Measurements from ENCODE around the gene CRIM1.
"Not testable (repeated sequence)": the region's sequence is repeated elsewhere in the genome, so short reads cannot be mapped to it uniquely, and the experiment has no call there.

CRIM1 gene

DNA sequence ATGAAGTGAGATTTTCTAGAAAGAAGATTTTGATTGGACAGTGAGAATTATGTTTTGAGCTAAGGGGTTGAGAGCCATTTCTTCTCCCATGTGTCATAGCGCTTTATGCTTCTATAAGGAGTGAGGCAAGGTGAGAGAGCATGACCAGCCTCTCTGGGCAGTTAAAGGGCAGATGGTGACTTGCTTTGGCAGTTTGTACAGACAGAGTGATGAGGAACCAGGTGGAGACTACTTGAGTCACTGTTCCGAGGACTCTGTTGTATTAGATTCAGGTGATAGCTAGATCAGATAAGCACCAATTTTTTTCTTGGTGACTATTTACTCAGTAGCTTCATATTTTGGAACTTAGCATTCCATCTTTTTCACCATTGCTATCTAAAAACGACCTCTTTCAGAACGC, 4.5 kb downstream of the CRIM1 start:
- H3K79me2 ChIP-seq (ENCODE audit: insufficient read depth, low read length) = no peaks in the 10 kb centered on the region
- H3K27ac ChIP-seq (ENCODE audit: low read length) = no peak overlapping the region
- H3K27me3 ChIP-seq (ENCODE audit: insufficient read depth, low read length, poor library complexity) = no peaks in the 10 kb centered on the region
- TF ChIP-seq, protein P1, sequence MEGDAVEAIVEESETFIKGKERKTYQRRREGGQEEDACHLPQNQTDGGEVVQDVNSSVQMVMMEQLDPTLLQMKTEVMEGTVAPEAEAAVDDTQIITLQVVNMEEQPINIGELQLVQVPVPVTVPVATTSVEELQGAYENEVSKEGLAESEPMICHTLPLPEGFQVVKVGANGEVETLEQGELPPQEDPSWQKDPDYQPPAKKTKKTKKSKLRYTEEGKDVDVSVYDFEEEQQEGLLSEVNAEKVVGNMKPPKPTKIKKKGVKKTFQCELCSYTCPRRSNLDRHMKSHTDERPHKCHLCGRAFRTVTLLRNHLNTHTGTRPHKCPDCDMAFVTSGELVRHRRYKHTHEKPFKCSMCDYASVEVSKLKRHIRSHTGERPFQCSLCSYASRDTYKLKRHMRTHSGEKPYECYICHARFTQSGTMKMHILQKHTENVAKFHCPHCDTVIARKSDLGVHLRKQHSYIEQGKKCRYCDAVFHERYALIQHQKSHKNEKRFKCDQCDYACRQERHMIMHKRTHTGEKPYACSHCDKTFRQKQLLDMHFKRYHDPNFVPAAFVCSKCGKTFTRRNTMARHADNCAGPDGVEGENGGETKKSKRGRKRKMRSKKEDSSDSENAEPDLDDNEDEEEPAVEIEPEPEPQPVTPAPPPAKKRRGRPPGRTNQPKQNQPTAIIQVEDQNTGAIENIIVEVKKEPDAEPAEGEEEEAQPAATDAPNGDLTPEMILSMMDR (IDR thresholded peaks at IDR 0.05; ENCODE audit: borderline replicate concordance, extremely low read depth, low read length, poor library complexity, severe bottlenecking) = no peak
- no peak for DNase-seq
- no peak overlapping the region for H3K4me2 ChIP-seq (ENCODE audit: insufficient read depth, low read length)
- H3K9ac ChIP-seq (ENCODE audit: low read depth, low read length) = no peak overlapping the region
- ATAC-seq (ENCODE audit: insufficient read depth, low read depth) = no peak
- H3K9me3 ChIP-seq (ENCODE audit: insufficient read depth, low read length, severe bottlenecking) = no peaks in the 10 kb centered on the region
- no peaks in the 10 kb centered on the region for H4K20me1 ChIP-seq (ENCODE audit: insufficient read depth, low read length)
- H3K4me3 ChIP-seq (ENCODE audit: low read depth in 1 of 2, low read length in 2 of 2) = no peak overlapping the region
- no peaks in the 10 kb centered on the region for H3K36me3 ChIP-seq (ENCODE audit: insufficient read depth, low read length)
- no peaks in the 10 kb centered on the region for H3K4me1 ChIP-seq (ENCODE audit: insufficient read depth, low read length)
- no peak overlapping the region for H2AFZ ChIP-seq (ENCODE audit: low read depth, low read length)

DNA sequence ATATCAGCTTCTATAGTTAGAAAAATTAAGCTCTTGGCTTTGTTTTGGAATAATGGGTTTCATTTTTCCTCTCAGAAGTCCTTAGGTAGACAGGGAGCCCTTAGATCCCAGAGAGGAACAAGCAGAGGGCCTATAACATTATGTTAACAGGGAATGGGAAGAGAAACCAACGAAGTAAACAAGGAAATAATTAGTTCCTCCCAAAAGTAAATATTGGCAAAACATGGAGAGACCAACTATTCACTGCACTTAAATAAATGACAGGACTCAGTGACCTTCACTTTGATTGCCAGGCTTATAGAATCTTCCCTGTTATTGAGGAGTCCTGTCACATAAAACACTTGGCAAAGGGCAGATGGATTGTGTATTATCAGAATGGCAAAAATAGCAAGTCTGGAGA, 5.3 kb downstream of the CRIM1 start:
- H3K4me2 ChIP-seq (ENCODE audit: insufficient read depth, low read length) = no peak overlapping the region

DNA sequence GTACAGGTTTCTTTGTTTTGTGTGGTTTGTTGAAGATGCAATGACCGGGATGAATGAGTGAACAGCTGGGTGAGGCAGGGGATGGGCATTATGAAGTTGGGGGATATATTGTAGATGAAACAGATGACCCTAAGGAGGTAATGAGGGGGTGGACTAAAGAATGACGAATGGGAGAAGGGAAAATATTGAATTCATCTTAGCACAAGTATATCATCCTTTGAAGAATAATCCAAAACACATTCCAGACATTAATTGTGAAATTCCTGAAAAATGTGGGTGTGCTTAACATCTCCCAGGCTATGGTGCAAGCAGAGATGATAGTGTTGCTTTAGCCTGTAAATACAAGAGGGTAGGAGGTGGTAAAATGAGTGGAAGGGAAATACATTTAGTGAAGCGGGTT, 5.8 kb downstream of the CRIM1 start:
- H2AFZ ChIP-seq (ENCODE audit: low read depth, low read length) = no peak overlapping the region
- no peak for ATAC-seq (ENCODE audit: insufficient read depth, low read depth)
- no peak overlapping the region for H3K9ac ChIP-seq (ENCODE audit: low read depth, low read length)
- H3K27me3 ChIP-seq (ENCODE audit: insufficient read depth, low read length, poor library complexity) = no peaks in the 10 kb centered on the region
- TF ChIP-seq, protein P1 (IDR thresholded peaks at IDR 0.05; ENCODE audit: borderline replicate concordance, extremely low read depth, low read length, poor library complexity, severe bottlenecking) = no peak
- TF ChIP-seq EZH2 (IDR thresholded peaks at IDR 0.05; ENCODE audit: borderline replicate concordance, low read depth, low read length, severe bottlenecking) = no peak
- H3K4me3 ChIP-seq (ENCODE audit: low read depth in 1 of 2, low read length in 2 of 2) = no peak overlapping the region
- H3K27ac ChIP-seq (ENCODE audit: low read length) = no peak overlapping the region
- H3K9me3 ChIP-seq (ENCODE audit: insufficient read depth, low read length, severe bottlenecking) = no peaks in the 10 kb centered on the region
- no peak overlapping the region for H3K4me2 ChIP-seq (ENCODE audit: insufficient read depth, low read length)
- H3K79me2 ChIP-seq (ENCODE audit: insufficient read depth, low read length) = no peaks in the 10 kb centered on the region
- no peak for DNase-seq
- no peaks in the 10 kb centered on the region for H3K36me3 ChIP-seq (ENCODE audit: insufficient read depth, low read length)
- H4K20me1 ChIP-seq (ENCODE audit: insufficient read depth, low read length) = no peaks in the 10 kb centered on the region
- no peaks in the 10 kb centered on the region for H3K4me1 ChIP-seq (ENCODE audit: insufficient read depth, low read length)

More for the DNA sequence above, 5.3 kb downstream of the CRIM1 start:
- Histone ChIP-seq H4K20me1 (ENCODE audit: insufficient read depth, low read length) (no peaks in the 10 kb centered on the region), H3K27ac (ENCODE audit: low read length) (no peak overlapping the region), H2AFZ (ENCODE audit: low read depth, low read length) (no peak overlapping the region), H3K9me3 (ENCODE audit: insufficient read depth, low read length, severe bottlenecking) (no peaks in the 10 kb centered on the region), H3K27me3 (ENCODE audit: insufficient read depth, low read length, poor library complexity) (no peaks in the 10 kb centered on the region), H3K79me2 (ENCODE audit: insufficient read depth, low read length) (no peaks in the 10 kb centered on the region), H3K4me3 (ENCODE audit: low read depth in 1 of 2, low read length in 2 of 2) (no peak overlapping the region), H3K4me1 (ENCODE audit: insufficient read depth, low read length) (no peaks in the 10 kb centered on the region), H3K9ac (ENCODE audit: low read depth, low read length) (no peak overlapping the region), H3K36me3 (ENCODE audit: insufficient read depth, low read length) (no peaks in the 10 kb centered on the region)
- DNase-seq (no peak), ATAC-seq (ENCODE audit: insufficient read depth, low read depth) (no peak)
- no peak for TF ChIP-seq EZH2 (IDR thresholded peaks at IDR 0.05; ENCODE audit: borderline replicate concordance, low read depth, low read length, severe bottlenecking)
- TF ChIP-seq, protein P1 (IDR thresholded peaks at IDR 0.05; ENCODE audit: borderline replicate concordance, extremely low read depth, low read length, poor library complexity, severe bottlenecking) = no peak

DNA sequence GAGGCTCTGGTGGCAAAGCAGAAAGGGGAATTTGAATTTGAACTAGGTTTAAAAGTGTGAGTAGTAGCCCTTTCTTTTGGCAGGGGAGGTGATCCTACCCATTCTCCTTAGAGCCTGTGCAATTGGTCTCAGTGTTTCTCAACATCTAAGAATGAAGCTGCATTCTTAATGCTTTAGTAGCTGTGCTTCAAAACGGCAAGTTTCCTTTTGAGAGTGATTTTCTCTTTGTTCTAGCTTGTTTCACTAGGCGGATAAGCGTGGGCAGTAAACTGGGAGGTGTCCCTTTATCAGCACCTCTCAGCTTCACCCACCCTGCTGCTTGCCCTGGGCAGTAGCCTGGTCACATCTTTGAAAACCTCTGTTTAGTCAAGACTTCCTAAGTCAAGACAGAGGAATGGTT, 6.7 kb downstream of the CRIM1 start:
- DNase-seq = no peak
- Histone ChIP-seq H2AFZ (ENCODE audit: low read depth, low read length) (no peak overlapping the region), H3K27me3 (ENCODE audit: insufficient read depth, low read length, poor library complexity) (no peaks in the 10 kb centered on the region), H3K4me2 (ENCODE audit: insufficient read depth, low read length) (no peak overlapping the region), H3K4me1 (ENCODE audit: insufficient read depth, low read length) (no peaks in the 10 kb centered on the region), H3K4me3 (ENCODE audit: low read depth in 1 of 2, low read length in 2 of 2) (no peak overlapping the region), H3K36me3 (ENCODE audit: insufficient read depth, low read length) (no peaks in the 10 kb centered on the region), H3K9me3 (ENCODE audit: insufficient read depth, low read length, severe bottlenecking) (no peaks in the 10 kb centered on the region), H3K9ac (ENCODE audit: low read depth, low read length) (no peak overlapping the region), H4K20me1 (ENCODE audit: insufficient read depth, low read length) (no peaks in the 10 kb centered on the region), H3K79me2 (ENCODE audit: insufficient read depth, low read length) (no peaks in the 10 kb centered on the region), H3K27ac (ENCODE audit: low read length) (no peak overlapping the region)
- no peak for ATAC-seq (ENCODE audit: insufficient read depth, low read depth)
- TF ChIP-seq, protein P1 (IDR thresholded peaks at IDR 0.05; ENCODE audit: borderline replicate concordance, extremely low read depth, low read length, poor library complexity, severe bottlenecking) = no peak
- no peak for TF ChIP-seq EZH2 (IDR thresholded peaks at IDR 0.05; ENCODE audit: borderline replicate concordance, low read depth, low read length, severe bottlenecking)

DNA sequence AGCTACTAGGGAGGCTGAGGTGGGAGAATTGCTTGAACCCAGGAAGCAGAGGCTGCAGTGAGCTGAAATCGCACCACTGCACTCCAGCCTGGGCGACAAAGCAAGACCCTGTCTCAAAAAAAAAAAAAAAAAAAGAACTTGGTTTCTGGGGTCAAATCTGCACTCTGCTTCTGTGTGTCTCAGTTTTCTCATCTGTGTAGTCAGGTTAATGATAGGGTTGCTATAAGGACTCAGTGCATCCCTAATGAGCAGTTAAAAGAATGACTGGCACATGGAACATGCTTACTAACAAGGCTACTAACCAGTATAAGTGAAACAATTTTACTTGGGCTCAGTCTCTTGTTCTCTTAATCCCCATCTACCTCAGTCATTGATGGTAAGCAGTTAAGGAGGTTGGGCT, 7.5 kb downstream of the CRIM1 start:
- H3K27ac ChIP-seq (ENCODE audit: low read length); H3K36me3 ChIP-seq (ENCODE audit: insufficient read depth, low read length); H4K20me1 ChIP-seq (ENCODE audit: insufficient read depth, low read length); H3K4me2 ChIP-seq (ENCODE audit: insufficient read depth, low read length); H3K79me2 ChIP-seq (ENCODE audit: insufficient read depth, low read length); DNase-seq; H3K9ac ChIP-seq (ENCODE audit: low read depth, low read length); ATAC-seq (ENCODE audit: insufficient read depth, low read depth); H3K9me3 ChIP-seq (ENCODE audit: insufficient read depth, low read length, severe bottlenecking); H3K27me3 ChIP-seq (ENCODE audit: insufficient read depth, low read length, poor library complexity); H2AFZ ChIP-seq (ENCODE audit: low read depth, low read length); H3K4me3 ChIP-seq (ENCODE audit: low read depth in 1 of 2, low read length in 2 of 2); H3K4me1 ChIP-seq (ENCODE audit: insufficient read depth, low read length): not testable (repeated sequence)

All from DND-41 (cell line).